K562 (cell line): ENCODE data around the gene CAPRIN1. TPM values are rescaled to one million over a fixed set of nuclear protein-coding genes. Genes with fewer than 3 reads are reported as not detected.

ENCODE experiments used
- BRF1 ChIP-seq: IDR thresholded peaks from 3 replicates; pipeline ENCODE4 v1.6.1; 2011; ENCODE audit warnings: borderline replicate concordance, mild to moderate bottlenecking; ENCODE audit not compliant: insufficient read length; ENCODE audit errors: extremely low read depth
- CBFB ChIP-seq: sonication (generic); formaldehyde crosslinking; IDR thresholded peaks from 2 replicates; pipeline ENCODE4 v1.4.0; 2020; ENCODE audit warnings: mild to moderate bottlenecking, missing genetic modification reagents
- CBX2 ChIP-seq: fragments of 200-600 bp; sonication (generic); IDR thresholded peaks from one replicate; pipeline ENCODE4 v1.6.1; 2012; ENCODE audit warnings: mild to moderate bottlenecking, low read length, inconsistent platforms; ENCODE audit not compliant: insufficient read depth, poor library complexity, severe bottlenecking
- EP400 ChIP-seq: fragments of 450-650 bp; IDR thresholded peaks from 2 replicates; pipeline ENCODE4 v1.6.1; 2017; ENCODE audit warnings: antibody characterized with exemption, mild to moderate bottlenecking, moderate library complexity
- NEUROD1 ChIP-seq: fragments of 150-350 bp; IDR thresholded peaks from 2 replicates; pipeline ENCODE4 v1.6.1; 2014; ENCODE audit warnings: borderline replicate concordance, low read length, low read depth; ENCODE audit not compliant: partially characterized antibody
- RBM22 ChIP-seq: fragments of 200-400 bp; formaldehyde crosslinking; IDR thresholded peaks from 2 replicates; pipeline ENCODE4 v1.6.1; 2018; ENCODE audit warnings: low read length, low read depth; ENCODE audit not compliant: poor library complexity, severe bottlenecking
- RFX5 ChIP-seq: IDR thresholded peaks from 2 replicates; pipeline ENCODE4 v1.6.1; 2011; ENCODE audit warnings: low read depth, mild to moderate bottlenecking, improper control_type of control experiment, low read length
- RHOXF2B ChIP-seq: fragments of 250-450 bp; sonication (Bioruptor Pico); conservative IDR thresholded peaks from 2 replicates; pipeline ENCODE4 v1.5.1; 2021
- ZNF212 ChIP-seq: fragments of 450-650 bp; formaldehyde crosslinking; IDR thresholded peaks from 2 replicates; pipeline ENCODE4 v1.4.0; 2020; ENCODE audit warnings: mild to moderate bottlenecking
- ZNF253 ChIP-seq: fragments of 250-450 bp; sonication (Bioruptor Pico); conservative IDR thresholded peaks from 2 replicates; pipeline ENCODE4 v1.6.1; 2021; ENCODE audit warnings: mild to moderate bottlenecking
- ZSCAN32 ChIP-seq: fragments of 450-650 bp; formaldehyde crosslinking; IDR thresholded peaks from 2 replicates; pipeline ENCODE4 v1.4.0; 2020; ENCODE audit warnings: mild to moderate bottlenecking, moderate library complexity
- polyA plus RNA-seq, 8 experiments: library from polyadenylated mRNA; depleted of rRNA in 4 of 8; stranded (reverse) in 5 of 8; unstranded in 3 of 8; fragments of >200 nt; fragmentation: Nextera tagmentation in 2 of 8; fragmentation: Illumina TruSeq in 1 of 8; extraction: Ambion mirVana in 2 of 8; extraction: Trizol in 1 of 8; gene quantifications; 2 replicates each; pipeline versions ENCODE4 v1.2.1 to v1.2.3, GENCODE V29; 2011 to 2014; ENCODE audit warnings: inconsistent platforms in 1 of 8, missing spikeins in 1 of 8
- total RNA-seq, 7 experiments: library from RNA; depleted of rRNA in 6 of 7; stranded (reverse); fragments of >200 nt in 6 of 7; fragmentation: Illumina TruSeq in 2 of 7; extraction: Trizol in 2 of 7; gene quantifications; 2 replicates each; pipeline versions ENCODE4 v1.2.1 to v1.2.3, GENCODE V29; 2011 to 2021; ENCODE audit warnings: low replicate concordance in 1 of 7
- TF ChIP-seq, protein P1 (sequence below): sonication (generic); formaldehyde crosslinking; IDR thresholded peaks from 2 replicates; pipeline ENCODE4 v1.8.0; 2023; ENCODE audit warnings: mild to moderate bottlenecking, missing genetic modification reagents
- TF ChIP-seq, protein P2 (sequence below): fragments of 450-650 bp; IDR thresholded peaks from 2 replicates; pipeline ENCODE4 v1.6.1; 2016; ENCODE audit warnings: mild to moderate bottlenecking
- TF ChIP-seq, protein P3 (sequence below): fragments of 250-450 bp; sonication (Bioruptor Pico); IDR thresholded peaks from 2 replicates; pipeline ENCODE4 v1.8.0; 2022; ENCODE audit warnings: inconsistent platforms, mild to moderate bottlenecking, moderate library complexity, borderline replicate concordance
- TF ChIP-seq, protein P4 (sequence below): fragments of 250-450 bp; sonication (Bioruptor Pico); IDR thresholded peaks from 2 replicates; pipeline ENCODE4 v1.4.0; 2020; ENCODE audit warnings: mild to moderate bottlenecking, moderate library complexity, borderline replicate concordance

CAPRIN1 gene
- total and polyA plus RNA-seq, 9 of the 15 experiments (the other 6 are each of a cell fraction or from before 2014, with no cell fraction given): 49.6 to 271 (median 244) TPM

DNA sequence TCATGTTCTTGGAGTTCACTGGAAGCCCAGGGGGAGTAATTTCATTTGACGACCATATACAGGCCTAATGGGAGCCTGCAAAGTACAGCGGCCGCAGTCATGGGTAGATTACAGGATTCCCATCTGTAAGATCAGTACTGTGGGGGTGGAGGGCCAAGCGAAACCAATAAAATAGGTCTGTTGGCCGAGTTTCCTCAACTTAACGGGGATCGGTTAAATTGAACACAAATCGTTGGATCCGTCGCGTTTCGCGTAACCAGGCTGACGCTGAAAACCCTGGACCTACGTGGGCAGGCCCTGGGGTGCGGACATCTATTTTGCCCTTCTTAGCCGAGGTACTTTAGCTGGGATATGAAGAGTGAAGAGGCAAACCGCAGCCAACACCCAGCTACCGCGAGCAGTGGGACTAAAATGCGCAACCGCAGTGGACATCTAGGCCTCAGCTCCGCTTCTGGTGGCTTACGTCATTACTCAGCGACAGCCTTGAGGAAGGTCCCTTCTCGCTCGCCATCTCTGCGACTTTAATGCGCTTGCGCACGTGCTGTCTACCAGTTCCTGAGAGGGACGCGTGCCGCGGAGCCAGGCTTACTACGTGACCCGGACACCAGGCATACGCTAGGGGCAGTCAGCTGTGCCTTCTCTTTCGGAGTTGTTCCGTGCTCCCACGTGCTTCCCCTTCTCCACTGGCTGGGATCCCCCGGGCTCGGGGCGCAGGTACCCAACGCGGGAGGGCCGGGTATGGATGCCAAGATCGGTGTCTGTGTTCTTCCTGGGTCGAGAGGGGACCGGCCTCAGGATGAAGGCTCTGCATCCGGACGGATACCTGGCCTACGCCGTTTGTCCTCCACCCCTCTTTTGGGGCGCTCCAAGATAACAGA is 53.8 kb downstream of the CAPRIN1 start, which contains the start of gene NAT10 (continued):
- TF ChIP-seq RBM22: peak; percentile 98
- peak; percentile 95; the same call in 1 of the 2 replicates for TF ChIP-seq CBFB
- TF ChIP-seq, protein P1, sequence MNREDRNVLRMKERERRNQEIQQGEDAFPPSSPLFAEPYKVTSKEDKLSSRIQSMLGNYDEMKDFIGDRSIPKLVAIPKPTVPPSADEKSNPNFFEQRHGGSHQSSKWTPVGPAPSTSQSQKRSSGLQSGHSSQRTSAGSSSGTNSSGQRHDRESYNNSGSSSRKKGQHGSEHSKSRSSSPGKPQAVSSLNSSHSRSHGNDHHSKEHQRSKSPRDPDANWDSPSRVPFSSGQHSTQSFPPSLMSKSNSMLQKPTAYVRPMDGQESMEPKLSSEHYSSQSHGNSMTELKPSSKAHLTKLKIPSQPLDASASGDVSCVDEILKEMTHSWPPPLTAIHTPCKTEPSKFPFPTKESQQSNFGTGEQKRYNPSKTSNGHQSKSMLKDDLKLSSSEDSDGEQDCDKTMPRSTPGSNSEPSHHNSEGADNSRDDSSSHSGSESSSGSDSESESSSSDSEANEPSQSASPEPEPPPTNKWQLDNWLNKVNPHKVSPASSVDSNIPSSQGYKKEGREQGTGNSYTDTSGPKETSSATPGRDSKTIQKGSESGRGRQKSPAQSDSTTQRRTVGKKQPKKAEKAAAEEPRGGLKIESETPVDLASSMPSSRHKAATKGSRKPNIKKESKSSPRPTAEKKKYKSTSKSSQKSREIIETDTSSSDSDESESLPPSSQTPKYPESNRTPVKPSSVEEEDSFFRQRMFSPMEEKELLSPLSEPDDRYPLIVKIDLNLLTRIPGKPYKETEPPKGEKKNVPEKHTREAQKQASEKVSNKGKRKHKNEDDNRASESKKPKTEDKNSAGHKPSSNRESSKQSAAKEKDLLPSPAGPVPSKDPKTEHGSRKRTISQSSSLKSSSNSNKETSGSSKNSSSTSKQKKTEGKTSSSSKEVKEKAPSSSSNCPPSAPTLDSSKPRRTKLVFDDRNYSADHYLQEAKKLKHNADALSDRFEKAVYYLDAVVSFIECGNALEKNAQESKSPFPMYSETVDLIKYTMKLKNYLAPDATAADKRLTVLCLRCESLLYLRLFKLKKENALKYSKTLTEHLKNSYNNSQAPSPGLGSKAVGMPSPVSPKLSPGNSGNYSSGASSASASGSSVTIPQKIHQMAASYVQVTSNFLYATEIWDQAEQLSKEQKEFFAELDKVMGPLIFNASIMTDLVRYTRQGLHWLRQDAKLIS (CRISPR knock-in tag): peak; percentile 87
- no peak; the same call in none of the 2 replicates for TF ChIP-seq RHOXF2B
- TF ChIP-seq EP400: peak; percentile 100
- TF ChIP-seq ZNF253 (CRISPR knock-in tag): 0 out of 2 replicates have a peak, but pooled peaks have one; percentile 71
- peak; percentile 78; the same call in 1 of the 2 replicates for TF ChIP-seq ZNF212
- TF ChIP-seq ZSCAN32 (CRISPR knock-in tag): peak; percentile 55; the same call in 1 of the 2 replicates
- 0 out of 2 replicates have a peak, but pooled peaks have one; percentile 40 for TF ChIP-seq RFX5
- TF ChIP-seq, protein P2, sequence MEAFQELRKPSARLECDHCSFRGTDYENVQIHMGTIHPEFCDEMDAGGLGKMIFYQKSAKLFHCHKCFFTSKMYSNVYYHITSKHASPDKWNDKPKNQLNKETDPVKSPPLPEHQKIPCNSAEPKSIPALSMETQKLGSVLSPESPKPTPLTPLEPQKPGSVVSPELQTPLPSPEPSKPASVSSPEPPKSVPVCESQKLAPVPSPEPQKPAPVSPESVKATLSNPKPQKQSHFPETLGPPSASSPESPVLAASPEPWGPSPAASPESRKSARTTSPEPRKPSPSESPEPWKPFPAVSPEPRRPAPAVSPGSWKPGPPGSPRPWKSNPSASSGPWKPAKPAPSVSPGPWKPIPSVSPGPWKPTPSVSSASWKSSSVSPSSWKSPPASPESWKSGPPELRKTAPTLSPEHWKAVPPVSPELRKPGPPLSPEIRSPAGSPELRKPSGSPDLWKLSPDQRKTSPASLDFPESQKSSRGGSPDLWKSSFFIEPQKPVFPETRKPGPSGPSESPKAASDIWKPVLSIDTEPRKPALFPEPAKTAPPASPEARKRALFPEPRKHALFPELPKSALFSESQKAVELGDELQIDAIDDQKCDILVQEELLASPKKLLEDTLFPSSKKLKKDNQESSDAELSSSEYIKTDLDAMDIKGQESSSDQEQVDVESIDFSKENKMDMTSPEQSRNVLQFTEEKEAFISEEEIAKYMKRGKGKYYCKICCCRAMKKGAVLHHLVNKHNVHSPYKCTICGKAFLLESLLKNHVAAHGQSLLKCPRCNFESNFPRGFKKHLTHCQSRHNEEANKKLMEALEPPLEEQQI: 0 out of 2 replicates have a peak, but pooled peaks have one; percentile 37
- TF ChIP-seq NEUROD1: peak; percentile 31
- TF ChIP-seq, protein P3, sequence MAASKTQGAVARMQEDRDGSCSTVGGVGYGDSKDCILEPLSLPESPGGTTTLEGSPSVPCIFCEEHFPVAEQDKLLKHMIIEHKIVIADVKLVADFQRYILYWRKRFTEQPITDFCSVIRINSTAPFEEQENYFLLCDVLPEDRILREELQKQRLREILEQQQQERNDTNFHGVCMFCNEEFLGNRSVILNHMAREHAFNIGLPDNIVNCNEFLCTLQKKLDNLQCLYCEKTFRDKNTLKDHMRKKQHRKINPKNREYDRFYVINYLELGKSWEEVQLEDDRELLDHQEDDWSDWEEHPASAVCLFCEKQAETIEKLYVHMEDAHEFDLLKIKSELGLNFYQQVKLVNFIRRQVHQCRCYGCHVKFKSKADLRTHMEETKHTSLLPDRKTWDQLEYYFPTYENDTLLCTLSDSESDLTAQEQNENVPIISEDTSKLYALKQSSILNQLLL: 0 out of 2 replicates have a peak, but pooled peaks have one; percentile 13
- TF ChIP-seq CBX2: no peak
- TF ChIP-seq BRF1: no peak
- TF ChIP-seq, protein P4, sequence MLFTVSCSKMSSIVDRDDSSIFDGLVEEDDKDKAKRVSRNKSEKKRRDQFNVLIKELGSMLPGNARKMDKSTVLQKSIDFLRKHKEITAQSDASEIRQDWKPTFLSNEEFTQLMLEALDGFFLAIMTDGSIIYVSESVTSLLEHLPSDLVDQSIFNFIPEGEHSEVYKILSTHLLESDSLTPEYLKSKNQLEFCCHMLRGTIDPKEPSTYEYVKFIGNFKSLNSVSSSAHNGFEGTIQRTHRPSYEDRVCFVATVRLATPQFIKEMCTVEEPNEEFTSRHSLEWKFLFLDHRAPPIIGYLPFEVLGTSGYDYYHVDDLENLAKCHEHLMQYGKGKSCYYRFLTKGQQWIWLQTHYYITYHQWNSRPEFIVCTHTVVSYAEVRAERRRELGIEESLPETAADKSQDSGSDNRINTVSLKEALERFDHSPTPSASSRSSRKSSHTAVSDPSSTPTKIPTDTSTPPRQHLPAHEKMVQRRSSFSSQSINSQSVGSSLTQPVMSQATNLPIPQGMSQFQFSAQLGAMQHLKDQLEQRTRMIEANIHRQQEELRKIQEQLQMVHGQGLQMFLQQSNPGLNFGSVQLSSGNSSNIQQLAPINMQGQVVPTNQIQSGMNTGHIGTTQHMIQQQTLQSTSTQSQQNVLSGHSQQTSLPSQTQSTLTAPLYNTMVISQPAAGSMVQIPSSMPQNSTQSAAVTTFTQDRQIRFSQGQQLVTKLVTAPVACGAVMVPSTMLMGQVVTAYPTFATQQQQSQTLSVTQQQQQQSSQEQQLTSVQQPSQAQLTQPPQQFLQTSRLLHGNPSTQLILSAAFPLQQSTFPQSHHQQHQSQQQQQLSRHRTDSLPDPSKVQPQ (CRISPR knock-in tag): no peak
